Spleen (tissue), 11 donors: ENCODE results near the gene GGACT. TPM values are rescaled to one million over a fixed set of nuclear protein-coding genes. Genes with fewer than 3 reads are reported as not detected.
A peak's percentile ranks its signal among the peaks of the same experiment; 100 is the strongest.

ENCODE experiments used
- DNase-seq: peaks from one replicate; pipeline ENCODE4 v3.0.0-alpha.2; 2020
- H3K27ac ChIP-seq, 8 donors: fragments of 200-600 bp; sonication (generic) in 7 of 8; 1 replicate in 4 of 8; 2 replicates in 4 of 8; pipeline versions ENCODE4 v1.5.0 to v1.8.0; 2016 to 2021; ENCODE audit warnings: inconsistent platforms in 4 of 8, mild to moderate bottlenecking in 4 of 8, moderate library complexity in 1 of 8
- H3K27me3 ChIP-seq, 7 donors: fragments of 200-600 bp; sonication (generic) in 6 of 7; replicated peaks in 1 of 7; 1 replicate in 4 of 7; 2 replicates in 3 of 7; pipeline versions ENCODE4 v1.5.0 to v1.8.0; 2016 to 2021; ENCODE audit warnings: inconsistent platforms in 3 of 7, mild to moderate bottlenecking in 1 of 7
- H3K36me3 ChIP-seq, 6 donors: fragments of 200-600 bp; sonication (generic) in 5 of 6; 1 replicate in 4 of 6; 2 replicates in 2 of 6; pipeline versions ENCODE4 v1.5.0 to v1.8.0; 2016 to 2021; ENCODE audit warnings: inconsistent platforms in 2 of 6
- H3K4me1 ChIP-seq, 6 donors: fragments of 200-600 bp; sonication (generic) in 5 of 6; 1 replicate in 3 of 6; 2 replicates in 3 of 6; pipeline versions ENCODE4 v1.5.0 to v1.8.0; 2016 to 2021; ENCODE audit warnings: inconsistent platforms in 3 of 6
- H3K4me3 ChIP-seq, 8 donors: fragments of 200-600 bp; sonication (generic) in 7 of 8; 1 replicate in 4 of 8; 2 replicates in 4 of 8; pipeline versions ENCODE4 v1.5.0 to v1.8.0; 2016 to 2021; ENCODE audit warnings: inconsistent platforms in 4 of 8, mild to moderate bottlenecking in 4 of 8, moderate library complexity in 2 of 8
- H3K9me3 ChIP-seq, 8 donors: fragments of 200-600 bp; sonication (generic) in 7 of 8; 1 replicate in 4 of 8; 2 replicates in 4 of 8; pipeline versions ENCODE4 v1.5.0 to v1.8.0; 2016 to 2021; ENCODE audit warnings: inconsistent platforms in 4 of 8
- POLR2A ChIP-seq, 3 donors: fragments of 450-650 bp; IDR thresholded peaks; one replicate each; pipeline ENCODE4 v1.5.1; 2017; ENCODE audit warnings: antibody characterized with exemption in 3 of 3, mild to moderate bottlenecking in 1 of 3
- POLR2AphosphoS5 ChIP-seq, 3 donors: sonication (generic); formaldehyde crosslinking; IDR thresholded peaks; one replicate each; pipeline ENCODE4 v1.5.1; 2017; ENCODE audit warnings: antibody characterized with exemption in 3 of 3
- WGBS, 5 donors: extraction: QIAGEN DNeasy Blood & Tissue Kit in 3 of 5; methylation state at CpG; one replicate each; pipeline versions ENCODE4 v1.1.5 to v1.1.7; 2013 to 2018; 5-methylcytosine and 5-hydroxymethylcytosine counted together
- intact Hi-C: fragments of 100-400 bp; cut with DNase I; formaldehyde crosslinking; loops from one replicate; pipeline ENCODE4 v1.15.0; 2023; ENCODE audit warnings: low total_unique reads
- polyA plus RNA-seq, 3 donors: library from polyadenylated mRNA; stranded (reverse); fragments of 200-250 nt; gene quantifications; one replicate each; pipeline ENCODE4 v1.2.1, GENCODE V29; 2013
- total RNA-seq, 7 donors: library from RNA; depleted of rRNA in 3 of 7; stranded (reverse); fragments of >200 nt in 3 of 7; fragmentation: NEBNext Ultra II Directional in 4 of 7; extraction: Animal tissue kit (Norgen Biotek cat#: 25700) in 4 of 7; gene quantifications; one replicate each; pipeline versions ENCODE4 v1.1.0 to v1.2.1, GENCODE V29; 2016 to 2021
- TF ChIP-seq, protein P1 (sequence below), 11 experiments: fragments of 200-600 bp in 7 of 11; fragments of 450-650 bp in 4 of 11; sonication (generic) in 4 of 11; IDR thresholded peaks in 8 of 11; conservative IDR thresholded peaks in 3 of 11; 1 replicate in 7 of 11; 2 replicates in 4 of 11; pipeline versions ENCODE4 v1.4.0 to v1.8.0; 2016 to 2021; ENCODE audit warnings: antibody characterized with exemption in 11 of 11, inconsistent platforms in 4 of 11, mild to moderate bottlenecking in 1 of 11
- donor health status: healthy with polysubstance abuse.
- donor health status: DM: no; HTN: no; CAD: no; lungs with moderate emphysema.
- donor health status: DM: no; HTN: no; CAD: no.
- donor health status: Bipolar disorder and iron deficiency.
- donor health status: healthy.
- donor health status: DM: no; HTN: no; CAD: no.
- donor health status: DM: yes; HTN: yes; CAD: no.

The GGACT gene
- total and polyA plus RNA-seq, 10 donors = 1.9 to 19.7 (median 3.9) TPM

DNA sequence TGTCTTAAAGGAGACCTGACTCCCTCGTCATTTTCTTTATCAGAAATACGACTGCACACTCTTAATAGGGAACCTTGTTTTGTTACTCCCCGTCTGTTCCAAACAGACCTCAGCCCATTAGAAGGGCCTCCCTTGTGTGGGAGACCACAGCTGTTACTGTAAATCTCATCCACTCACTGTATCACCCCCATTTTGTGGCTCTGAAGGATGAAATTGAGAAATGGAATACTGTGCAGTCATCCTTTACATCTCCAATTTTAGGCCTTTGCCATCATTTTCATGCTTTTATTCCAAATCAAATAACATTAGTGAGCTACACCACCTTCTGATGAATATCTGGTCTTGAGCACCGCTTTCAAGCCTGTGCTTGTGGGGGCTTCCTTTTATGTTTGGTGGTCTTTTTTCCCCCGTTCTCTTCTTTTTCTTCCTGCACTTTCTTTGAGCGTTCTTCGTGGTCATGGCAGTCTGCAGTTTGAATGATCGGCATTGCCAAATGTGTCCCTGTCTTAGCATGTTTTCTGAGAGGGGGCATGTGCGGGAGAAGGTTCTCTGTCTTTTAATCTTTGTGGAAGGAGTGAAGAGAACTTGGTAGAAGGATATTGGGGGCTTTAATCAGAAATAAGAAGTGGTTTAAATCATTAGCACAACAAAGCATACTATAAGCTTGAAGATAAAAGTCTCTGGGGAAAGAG is 65.8 kb downstream of the GGACT start:
- Histone ChIP-seq H3K4me3 (no peak overlapping the region), H3K36me3 (peaks cover 0 to 23% (median 3%) of the 10 kb centered on the region in 6 donors), H3K27me3 (peaks cover 0 to 11% (median 0%) of the 10 kb centered on the region in 7 donors), H3K27ac (no peak overlapping the region), H3K4me1 (peaks cover 0 to 23% (median 1%) of the 10 kb centered on the region in 6 donors), H3K9me3 (no peaks in the 10 kb centered on the region)
- DNase-seq = no peak
- no peak for TF ChIP-seq POLR2A (IDR thresholded peaks at IDR 0.05)
- no peak for TF ChIP-seq POLR2AphosphoS5 (IDR thresholded peaks at IDR 0.05)
- TF ChIP-seq, protein P1, sequence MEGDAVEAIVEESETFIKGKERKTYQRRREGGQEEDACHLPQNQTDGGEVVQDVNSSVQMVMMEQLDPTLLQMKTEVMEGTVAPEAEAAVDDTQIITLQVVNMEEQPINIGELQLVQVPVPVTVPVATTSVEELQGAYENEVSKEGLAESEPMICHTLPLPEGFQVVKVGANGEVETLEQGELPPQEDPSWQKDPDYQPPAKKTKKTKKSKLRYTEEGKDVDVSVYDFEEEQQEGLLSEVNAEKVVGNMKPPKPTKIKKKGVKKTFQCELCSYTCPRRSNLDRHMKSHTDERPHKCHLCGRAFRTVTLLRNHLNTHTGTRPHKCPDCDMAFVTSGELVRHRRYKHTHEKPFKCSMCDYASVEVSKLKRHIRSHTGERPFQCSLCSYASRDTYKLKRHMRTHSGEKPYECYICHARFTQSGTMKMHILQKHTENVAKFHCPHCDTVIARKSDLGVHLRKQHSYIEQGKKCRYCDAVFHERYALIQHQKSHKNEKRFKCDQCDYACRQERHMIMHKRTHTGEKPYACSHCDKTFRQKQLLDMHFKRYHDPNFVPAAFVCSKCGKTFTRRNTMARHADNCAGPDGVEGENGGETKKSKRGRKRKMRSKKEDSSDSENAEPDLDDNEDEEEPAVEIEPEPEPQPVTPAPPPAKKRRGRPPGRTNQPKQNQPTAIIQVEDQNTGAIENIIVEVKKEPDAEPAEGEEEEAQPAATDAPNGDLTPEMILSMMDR (IDR thresholded peaks at IDR 0.05 in 8 of 11, conservative IDR thresholded peaks at IDR 0.05 in 3 of 11) = no peak
- WGBS, 5 donors = 92 to 96% (median 94%) methylated on average over 9 of the region's 9 CpGs
- intact Hi-C loops = no loop called here

DNA sequence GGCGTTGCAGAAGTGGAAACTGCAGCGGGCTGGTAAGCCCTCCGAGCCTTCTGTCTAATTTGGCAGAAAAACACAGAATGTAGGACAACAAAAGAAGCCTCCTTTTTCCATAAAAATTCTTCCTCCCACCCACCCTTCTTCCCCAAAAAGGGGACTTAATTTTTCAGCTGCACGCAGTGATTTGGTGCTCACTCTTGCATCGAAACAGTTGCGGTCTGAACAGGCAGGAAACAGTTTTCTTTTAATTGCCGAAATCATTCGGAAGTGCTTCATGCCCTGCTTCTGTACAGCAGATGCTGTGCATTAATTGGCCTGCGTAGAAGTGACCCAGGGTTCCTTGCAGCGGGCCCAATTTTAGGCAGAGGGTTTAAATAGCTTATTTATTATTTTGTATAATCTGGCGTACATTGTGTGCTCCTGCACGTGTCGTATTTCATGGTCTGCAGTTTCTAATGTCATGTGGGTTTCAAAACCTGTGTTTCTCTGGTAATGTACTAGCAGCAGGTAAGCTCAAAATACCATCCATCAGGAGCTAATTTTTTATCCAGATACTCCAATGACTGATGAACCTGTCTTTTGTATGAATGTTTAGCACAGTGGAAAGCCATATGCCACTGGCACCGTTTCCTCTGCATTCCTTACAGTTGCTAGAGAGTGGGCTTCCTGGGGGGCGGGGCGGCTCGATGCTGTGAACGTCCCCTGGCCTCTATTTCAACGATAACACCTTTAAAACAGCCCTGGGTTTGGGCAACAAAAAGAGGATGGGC is 66.6 kb downstream of the GGACT start:
- Histone ChIP-seq H3K36me3 (peaks cover 0 to 17% (median 3%) of the 10 kb centered on the region in 6 donors), H3K4me3 (peak overlapping the region in 1 of 8 donors; percentile 6), H3K4me1 (peaks cover 0 to 28% (median 4%) of the 10 kb centered on the region in 6 donors), H3K27me3 (peaks cover 0 to 11% (median 0%) of the 10 kb centered on the region in 7 donors), H3K27ac (no peak overlapping the region), H3K9me3 (no peaks in the 10 kb centered on the region)
- intact Hi-C loops = no loop called here
- WGBS, 5 donors = 60 to 80% (median 61%) methylated on average over 19 of the region's 19 CpGs
- DNase-seq = no peak
- no peak for TF ChIP-seq POLR2A (IDR thresholded peaks at IDR 0.05)
- TF ChIP-seq, protein P1 (IDR thresholded peaks at IDR 0.05 in 8 of 11, conservative IDR thresholded peaks at IDR 0.05 in 3 of 11) = no peak

DNA sequence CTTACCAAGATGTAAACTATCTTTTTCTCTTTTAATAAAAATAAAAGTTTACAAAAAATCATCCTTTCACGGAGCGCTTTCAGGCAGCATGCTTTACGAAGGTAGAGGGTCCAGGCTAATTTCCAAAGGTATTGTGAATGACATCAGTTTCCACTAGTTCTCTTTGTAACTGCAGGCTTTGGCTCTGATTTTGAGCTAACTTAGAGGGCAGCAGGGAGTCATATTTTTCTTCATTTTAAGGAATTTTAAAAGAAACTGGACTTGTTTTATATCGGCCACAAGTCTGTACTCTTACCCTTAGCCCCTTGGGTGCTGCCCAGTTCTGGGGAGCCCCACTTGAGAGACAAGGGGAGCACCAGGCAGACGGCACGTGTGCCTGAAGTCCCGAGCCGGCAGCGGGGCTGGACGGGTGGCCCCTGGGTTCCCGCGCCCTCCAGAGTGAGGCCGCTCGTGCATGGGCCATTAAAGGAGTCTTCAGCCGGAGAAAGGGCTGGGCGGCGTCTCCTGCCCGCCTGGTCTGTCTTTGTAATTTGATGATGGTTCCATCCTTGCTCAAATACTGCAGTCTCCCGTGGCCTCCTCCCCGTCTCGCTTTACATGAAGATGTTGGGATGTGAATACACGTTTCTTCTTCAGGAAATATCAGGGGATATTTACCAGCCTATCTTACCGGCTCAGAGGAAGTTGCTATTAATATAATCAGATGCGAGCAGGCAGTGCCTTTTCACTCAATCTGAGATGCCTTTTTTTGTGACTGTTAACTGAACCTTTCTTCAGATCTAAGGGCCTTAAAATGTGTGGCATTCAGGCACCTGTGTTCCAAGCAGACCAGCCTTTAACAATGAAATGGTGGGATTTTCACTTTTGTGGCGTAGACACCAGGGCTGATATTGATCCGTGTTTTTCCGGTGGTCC is 67.4 kb downstream of the GGACT start:
- TF ChIP-seq, protein P1 (IDR thresholded peaks at IDR 0.05 in 8 of 11, conservative IDR thresholded peaks at IDR 0.05 in 3 of 11) = no peak
- TF ChIP-seq POLR2AphosphoS5 (IDR thresholded peaks at IDR 0.05) = no peak
- TF ChIP-seq POLR2A (IDR thresholded peaks at IDR 0.05) = no peak
- Histone ChIP-seq H3K4me1 (peaks cover 0 to 28% (median 4%) of the 10 kb centered on the region in 6 donors), H3K27ac (no peak overlapping the region), H3K4me3 (peak overlapping the region in 1 of 8 donors; percentile 6), H3K36me3 (peaks cover 0 to 10% (median under 1%) of the 10 kb centered on the region in 6 donors), H3K27me3 (peaks cover 0 to 11% (median 0%) of the 10 kb centered on the region in 7 donors), H3K9me3 (no peaks in the 10 kb centered on the region)
- no peak for DNase-seq
- WGBS, 5 donors = 57 to 74% (median 66%) methylated on average over 27 of the region's 27 CpGs
- intact Hi-C loops = no loop called here
